ENCODE data around the gene LAMA5.

- TF ChIP-seq POLR2A (IDR thresholded peaks at IDR 0.05; ENCODE audit: low read length) (no peak), GATA1 (IDR thresholded peaks at IDR 0.05; ENCODE audit: low read depth, low read length) (no peak)
Observed at GRCh38 chr20:62307226-62308101, 59.6 kb downstream of the LAMA5 start.

All from erythroblast (primary cell).